OCI-LY3 (cell line): ENCODE results near the gene BCLAF1.
"Not testable (repeated sequence)": the region's sequence is repeated elsewhere in the genome, so short reads cannot be mapped to it uniquely, and the experiment has no call there.

Source experiments
- CTCF ChIP-seq: fragments of 200-600, 300-600 bp; sonication (generic); IDR thresholded peaks from 2 replicates; pipeline ENCODE4 v1.5.1; 2014; ENCODE audit warnings: antibody characterized with exemption, low read length, low read depth
- EZH2phosphoT487 ChIP-seq: fragments of 200-600 bp; shearing (Covaris generic); IDR thresholded peaks from 2 replicates; pipeline ENCODE4 v1.6.1; 2018; ENCODE audit warnings: antibody characterized with exemption, mixed run types, low read depth

GRCh38 chr6:136308469-136308868 is 18.8 kb upstream of the BCLAF1 start:
- TF ChIP-seq CTCF, EZH2phosphoT487: not testable (repeated sequence)
